ENCODE measurements around the gene SPG7.
"Not testable (repeated sequence)": the region's sequence is repeated elsewhere in the genome, so short reads cannot be mapped to it uniquely, and the experiment has no call there.

The SPG7 gene

DNA sequence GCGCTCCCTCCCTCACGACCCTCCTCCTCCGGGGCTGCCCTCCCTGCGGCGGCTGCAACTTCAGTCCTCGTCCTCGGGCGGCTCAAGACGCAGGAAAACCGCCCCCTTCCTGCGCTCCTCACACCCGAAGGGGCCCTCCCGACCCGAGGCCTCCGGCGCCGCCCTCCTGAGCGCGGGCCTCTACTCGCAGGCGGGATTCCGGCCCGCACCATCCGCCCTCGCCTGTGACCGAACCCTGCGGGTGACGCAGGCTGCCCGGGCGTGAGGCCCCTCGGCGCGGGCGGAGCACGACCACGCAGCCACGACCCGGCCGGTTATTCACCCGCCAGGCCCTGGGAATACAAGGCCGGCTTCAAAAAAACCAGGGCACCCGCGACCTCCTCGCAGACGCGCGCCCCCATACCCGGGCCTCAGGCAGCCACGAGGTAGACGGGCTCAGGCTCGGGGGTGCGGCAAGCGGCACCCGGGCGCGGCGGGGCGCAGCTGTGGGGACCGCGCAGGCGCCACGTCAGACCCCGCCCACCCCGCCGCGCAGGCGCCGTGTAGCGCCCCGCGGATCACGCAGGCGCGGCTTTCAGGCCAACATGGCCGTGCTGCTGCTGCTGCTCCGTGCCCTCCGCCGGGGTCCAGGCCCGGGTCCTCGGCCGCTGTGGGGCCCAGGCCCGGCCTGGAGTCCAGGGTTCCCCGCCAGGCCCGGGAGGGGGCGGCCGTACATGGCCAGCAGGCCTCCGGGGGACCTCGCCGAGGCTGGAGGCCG lies at the start of gene SPG7:
Gene SPG7, plus strand, starts transcription at position 570 of the 757 bp plus-strand sequence. Its CDS starts 15 bp downstream, at position 585.
- peak; percentile 99 for DNase-seq (ENCODE audit: low spot score)

DNA sequence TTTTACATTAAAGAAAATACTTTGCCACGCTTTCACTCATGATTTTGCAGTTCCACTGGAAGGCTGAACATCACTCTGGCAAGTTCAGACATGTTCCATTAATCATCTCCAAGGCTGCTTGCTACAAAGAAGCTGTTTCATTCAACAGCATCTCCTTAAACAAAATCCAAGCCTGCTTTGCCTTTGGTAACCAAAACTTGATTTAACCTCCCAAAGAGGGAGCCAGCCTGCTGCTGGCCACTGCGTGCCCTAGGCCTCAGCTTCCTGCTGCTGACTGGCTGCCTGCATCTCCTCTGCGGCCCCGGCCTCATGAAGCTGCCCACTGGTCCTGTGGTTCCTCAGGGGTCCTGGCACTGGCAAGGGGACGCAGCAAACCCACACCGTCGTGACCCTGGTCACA lies 49.7 kb upstream of the SPG7 start:
- DNase-seq (ENCODE audit: low spot score), result no peak

DNA sequence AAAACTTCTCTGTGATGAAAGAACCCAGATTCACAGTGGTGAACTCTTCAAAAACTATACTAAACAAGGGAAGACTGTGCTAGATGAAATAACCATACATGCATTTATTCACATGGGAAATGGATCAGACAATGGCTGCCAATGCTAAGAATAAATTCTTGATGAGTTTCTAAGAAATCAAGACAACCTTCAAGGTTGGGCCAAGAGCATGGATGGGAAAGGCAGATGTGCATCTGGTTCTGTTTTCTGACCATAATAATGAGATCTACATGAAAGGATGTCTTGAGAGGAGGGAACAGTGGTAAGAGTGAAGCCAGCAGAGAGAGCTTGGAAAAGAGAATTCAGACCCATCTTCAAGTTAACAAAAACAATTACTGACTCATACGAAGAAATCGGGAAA lies 49.2 kb upstream of the SPG7 start:
- no peak for DNase-seq (ENCODE audit: low spot score)

DNA sequence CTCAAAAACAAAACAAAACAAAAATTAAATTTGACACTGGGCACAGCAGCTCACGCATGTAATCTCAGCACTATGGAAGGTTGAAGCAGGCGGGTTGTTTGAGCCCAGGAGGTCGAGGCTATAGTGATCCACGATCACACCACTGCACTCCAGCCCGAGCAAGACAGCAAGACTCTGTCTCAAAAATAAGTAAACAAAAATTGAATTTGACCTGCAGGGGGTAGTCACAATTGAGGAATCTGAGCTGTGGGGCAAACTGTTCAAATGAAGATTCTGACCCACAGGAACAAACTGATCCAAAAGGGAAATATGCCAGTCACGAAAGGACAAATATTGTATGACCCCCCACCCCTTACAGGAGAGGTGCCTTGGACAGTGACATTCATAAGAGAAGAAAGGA lies 47.6 kb upstream of the SPG7 start:
- no peak for DNase-seq (ENCODE audit: low spot score)

DNA sequence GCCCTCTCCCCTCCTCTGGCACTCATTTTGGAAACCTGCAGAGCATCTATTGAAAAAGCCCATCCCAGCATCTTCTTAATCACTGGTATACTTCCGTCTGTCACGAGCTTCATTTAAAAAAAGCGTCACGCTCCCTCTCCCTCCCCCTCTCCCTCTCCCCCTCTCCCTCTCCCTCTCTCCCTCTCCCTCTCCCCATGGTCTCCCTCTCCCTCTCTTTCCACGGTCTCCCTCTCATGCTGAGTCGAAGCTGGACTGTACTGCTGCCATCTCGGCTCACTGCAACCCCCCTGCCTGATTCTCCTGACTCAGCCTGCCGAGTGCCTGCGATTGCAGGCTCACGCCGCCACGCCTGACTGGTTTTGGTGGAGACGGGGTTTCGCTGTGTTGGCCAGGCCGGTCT lies 46.3 kb upstream of the SPG7 start:
- DNase-seq (ENCODE audit: low spot score), result not testable (repeated sequence)

DNA sequence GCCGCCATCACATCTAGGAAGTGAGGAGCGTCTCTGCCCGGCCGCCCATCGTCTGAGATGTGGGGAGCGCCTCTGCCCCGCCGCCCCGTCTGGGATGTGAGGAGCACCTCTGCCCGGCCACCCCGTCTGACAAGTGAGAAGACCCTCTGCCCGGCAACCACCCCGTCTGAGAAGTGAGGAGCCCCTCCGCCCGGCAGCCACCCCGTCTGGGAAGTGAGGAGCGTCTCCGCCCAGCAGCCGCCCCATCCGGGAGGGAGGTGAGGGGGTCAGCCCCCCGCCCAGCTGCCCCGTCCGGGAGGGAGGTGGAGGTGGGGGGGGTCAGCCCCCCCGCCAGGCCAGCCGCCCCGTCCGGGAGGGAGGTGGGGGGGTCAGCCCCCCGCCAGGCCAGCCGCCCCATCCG lies 45.6 kb upstream of the SPG7 start:
- not testable (repeated sequence) for DNase-seq (ENCODE audit: low spot score)

DNA sequence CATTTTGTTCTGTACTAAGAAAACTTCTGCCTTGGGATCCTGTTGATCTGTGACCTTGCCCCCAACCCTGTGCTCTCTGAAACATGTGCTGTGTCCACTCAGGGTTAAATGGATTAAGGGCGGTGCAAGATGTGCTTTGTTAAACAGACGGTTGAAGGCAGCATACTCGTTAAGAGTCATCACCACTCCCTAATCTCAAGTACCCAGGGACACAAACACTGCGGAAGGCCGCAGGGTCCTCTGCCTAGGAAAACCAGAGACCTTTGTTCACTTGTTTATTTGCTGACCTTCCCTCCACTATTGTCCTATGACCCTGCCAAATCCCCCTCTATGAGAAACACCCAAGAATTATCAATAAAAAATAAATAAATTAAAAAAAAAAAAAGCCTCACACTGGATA lies 44.9 kb upstream of the SPG7 start:
- not testable (repeated sequence) for DNase-seq (ENCODE audit: low spot score)

DNA sequence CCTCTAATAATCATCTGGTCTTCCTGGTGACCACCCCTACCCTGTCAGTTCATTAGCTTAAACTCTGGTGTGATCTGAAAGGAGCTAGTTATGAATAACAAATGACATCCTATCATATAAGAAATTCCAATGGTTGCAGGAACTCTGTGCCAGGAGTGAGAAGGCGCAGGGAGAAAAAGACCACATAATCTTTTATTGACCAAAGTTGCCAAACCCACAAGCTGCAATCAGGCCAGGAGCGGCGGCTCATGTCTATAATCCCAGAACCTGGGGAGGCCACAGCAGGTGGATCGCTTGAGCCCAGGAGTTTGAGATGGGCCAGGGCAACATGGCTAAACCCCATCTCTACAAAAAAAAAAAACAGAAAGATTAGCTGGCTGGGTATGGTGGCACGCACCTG lies 41.3 kb upstream of the SPG7 start:
- no peak for DNase-seq (ENCODE audit: low spot score)

DNA sequence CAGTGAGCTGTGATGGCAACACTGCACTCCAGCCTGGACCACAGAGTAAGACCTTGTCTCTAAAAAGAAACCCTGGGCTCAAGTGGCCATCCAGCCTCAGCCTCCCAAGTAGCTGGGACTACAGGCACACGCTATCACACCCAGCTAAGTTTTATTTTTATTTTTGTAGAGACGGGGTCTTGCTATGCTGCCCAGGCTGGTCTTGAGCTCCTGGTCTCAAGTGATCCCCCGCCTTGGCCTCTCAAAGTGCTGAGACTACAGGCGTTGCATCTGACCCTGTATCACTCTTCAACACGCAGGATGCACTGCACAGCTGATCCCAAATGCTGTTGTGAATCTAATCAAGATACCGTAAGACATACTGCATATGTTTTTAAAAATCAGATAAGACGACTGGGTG lies 40.8 kb upstream of the SPG7 start:
- DNase-seq (ENCODE audit: low spot score), result no peak

DNA sequence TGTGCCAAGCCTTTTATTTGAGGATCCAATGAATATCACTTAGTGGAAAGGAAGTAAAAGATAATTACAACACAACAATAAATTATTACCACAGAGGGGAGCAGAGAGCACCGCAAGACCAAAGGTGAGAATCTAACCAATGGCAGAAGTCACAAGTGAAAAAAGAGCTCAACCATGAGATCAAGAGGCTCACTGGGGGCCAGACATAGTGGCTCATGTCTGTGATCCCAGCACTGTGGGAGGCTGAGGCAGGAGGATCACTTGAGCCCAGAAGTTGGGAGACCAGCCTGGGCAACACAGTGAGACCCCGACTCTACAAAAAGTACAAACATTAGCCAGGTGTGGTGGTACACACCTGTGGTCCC lies 35.5 kb upstream of the SPG7 start:
- DNase-seq (ENCODE audit: low spot score), result no peak

DNA sequence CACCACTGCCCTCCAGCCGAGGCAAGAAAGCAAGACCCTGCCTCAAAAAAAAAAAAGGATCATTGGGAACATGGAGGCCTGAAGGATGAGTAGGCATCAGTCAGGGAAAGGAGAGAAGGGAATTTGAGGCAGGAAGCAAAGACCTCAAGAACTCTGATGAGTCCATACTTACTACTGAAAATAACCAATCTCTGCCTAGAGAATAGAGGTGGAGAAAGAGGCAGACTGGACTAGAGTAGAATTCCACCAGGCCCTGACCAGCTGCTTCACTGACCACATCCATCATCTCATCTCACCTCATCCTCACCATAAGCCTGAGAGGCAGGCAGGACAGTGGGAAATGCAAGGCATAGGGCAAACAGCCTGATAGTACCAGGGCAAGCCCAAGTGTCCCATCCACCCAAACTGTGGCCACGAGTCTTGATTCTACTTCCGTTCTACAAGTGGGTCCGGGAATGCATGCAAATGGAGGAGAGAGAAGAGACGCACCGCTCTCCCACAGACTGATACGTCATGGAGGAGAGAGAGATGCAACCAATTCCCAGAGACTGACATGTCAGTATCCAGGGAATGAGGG lies 35.0 kb upstream of the SPG7 start:
- DNase-seq (ENCODE audit: low spot score), result no peak

DNA sequence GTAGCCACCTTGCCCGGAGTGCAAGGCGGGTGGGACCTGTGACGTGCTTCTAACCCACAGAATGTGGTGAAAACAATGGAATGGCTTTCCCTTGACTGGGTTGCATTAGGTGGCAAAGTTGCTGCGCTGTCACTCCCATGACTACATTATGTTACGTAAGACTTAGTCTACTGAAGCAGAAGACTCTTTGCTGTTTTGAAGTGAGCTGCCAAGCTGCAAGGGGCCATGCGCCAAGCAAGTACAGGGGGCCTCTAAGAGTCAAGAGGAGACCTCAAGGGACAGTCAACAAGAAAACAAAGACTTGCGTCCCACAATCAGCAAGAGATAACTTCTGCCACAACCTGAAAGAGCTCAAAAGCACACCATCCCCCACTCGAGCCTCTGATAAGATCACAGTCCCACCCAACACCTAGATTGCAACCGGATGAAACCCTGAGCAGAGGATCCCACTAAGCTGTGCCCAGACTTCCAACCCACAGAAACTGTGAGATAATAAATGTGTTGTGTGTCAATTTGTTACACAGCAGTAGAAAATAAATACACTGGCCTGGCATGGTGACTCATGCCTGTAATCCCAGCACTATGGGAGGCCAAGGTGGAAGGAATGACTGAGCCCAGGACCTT lies 34.3 kb upstream of the SPG7 start:
- DNase-seq (ENCODE audit: low spot score), result no peak

DNA sequence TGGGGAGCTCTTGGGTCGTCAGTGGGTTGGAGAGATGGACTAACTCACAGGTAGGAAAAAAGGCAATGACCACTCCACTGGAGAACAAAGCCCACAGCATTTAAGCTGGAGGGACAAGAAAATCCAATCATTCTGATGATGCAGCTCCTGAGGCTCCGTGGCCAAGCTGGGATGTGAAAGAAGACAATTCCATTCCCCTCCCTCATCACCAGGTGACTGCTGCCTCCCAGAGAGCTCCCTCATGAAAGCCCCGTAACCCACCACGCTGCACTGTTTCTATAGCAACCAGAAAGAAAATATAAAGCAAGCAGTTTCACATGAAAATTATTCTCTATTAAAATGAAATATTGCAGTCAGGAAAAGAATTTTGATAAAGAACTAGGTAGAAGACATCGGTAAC lies 33.1 kb upstream of the SPG7 start:
- DNase-seq (ENCODE audit: low spot score), result no peak

DNA sequence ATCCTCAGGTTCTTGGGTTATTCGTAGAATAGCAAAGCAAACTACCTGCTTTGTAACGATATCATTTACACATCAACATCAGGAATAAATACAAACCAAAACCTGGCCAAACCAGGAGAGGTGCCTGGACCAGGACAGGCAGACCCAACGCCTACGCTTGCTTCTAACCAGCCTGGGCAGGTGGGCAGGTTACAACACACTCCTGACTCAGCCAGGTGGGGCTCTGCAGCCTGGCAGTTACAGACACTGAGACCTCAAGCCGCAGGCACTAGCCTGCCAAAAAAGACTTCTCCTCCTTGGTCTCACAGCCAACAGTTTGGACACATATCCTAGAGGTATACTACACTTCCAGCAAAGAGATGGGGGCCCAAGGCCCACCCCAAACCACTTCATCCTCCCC lies 31.8 kb upstream of the SPG7 start:
- no peak for DNase-seq (ENCODE audit: low spot score)

DNA sequence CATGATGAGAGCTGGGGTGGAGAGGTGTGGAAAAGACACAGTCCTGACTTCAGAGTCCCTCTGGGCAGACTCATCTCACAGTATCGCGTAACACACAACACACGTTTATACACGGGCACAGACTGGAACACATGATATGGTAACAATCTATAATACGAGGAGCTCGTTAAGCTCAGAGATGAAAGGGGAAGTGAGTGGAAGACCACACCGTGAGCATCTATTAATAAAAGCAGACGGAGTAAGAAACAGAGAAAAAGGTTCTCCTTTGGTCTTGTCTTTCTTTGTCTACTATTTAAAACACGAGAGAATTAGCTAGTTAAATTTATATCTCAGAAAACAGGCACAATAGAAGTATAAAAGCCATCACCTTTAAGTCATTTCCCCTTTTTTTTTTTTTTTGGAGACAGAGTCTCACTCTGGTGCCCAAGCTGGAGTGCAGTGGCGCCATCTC lies 31.4 kb upstream of the SPG7 start:
- DNase-seq (ENCODE audit: low spot score), result no peak

DNA sequence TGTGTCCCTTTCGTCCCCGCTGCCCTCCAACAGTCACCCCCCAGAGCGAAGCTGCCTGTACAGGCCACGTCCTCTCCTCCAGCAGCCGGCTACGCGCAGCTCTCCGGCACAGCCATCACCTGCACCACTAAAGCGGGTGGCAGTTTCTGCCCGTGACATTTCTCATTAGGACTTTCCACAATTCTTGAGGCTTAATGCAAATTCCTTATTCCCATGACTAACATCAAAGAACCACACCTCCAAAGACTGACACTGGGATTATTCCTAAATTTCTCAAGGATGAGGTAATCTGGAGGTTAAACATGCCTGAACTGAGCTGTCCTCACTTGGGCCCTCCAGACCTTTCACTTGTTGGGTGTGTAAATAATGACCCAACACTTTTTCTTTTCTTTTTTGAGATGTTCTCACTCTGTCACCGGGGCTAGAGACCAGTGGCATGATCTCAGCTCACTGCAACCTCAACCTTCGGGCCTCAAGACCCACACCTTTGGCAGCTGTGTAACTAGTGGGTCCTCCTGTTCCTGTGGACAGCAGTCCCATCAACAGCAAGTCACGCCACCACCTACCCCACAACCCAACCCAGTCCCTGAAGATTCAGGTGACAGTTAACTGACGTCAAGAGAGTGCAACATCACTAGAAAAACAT lies 29.5 kb upstream of the SPG7 start:
- no peak for DNase-seq (ENCODE audit: low spot score)

DNA sequence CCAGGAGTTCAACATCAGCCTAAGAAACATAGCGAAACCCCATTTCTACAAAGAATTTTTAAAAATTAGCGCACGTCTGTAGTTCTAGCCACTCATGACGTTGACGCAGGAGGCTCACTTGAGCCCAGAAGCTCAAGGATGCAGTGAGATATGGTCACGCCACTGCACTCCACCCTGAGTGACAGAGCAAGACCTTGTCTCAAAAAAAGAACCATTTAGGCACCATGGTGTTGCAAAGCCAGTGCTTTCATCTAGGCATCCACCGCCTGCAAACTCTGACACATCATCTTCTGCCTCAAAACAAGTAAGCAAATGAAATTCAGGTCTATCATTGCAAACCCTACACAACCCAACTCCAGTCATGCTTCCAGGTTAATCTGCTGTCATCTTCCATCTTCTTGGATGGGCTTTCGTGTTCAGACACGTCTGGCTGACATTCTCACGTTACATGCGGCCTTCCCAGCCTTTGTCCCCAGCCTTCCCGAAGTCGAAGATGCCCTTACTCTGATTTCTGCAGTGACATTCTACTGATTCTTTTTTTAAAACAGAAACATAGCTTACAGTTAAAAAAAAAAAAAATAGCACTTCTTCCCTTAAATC lies 26.7 kb upstream of the SPG7 start:
- DNase-seq (ENCODE audit: low spot score), result no peak

DNA sequence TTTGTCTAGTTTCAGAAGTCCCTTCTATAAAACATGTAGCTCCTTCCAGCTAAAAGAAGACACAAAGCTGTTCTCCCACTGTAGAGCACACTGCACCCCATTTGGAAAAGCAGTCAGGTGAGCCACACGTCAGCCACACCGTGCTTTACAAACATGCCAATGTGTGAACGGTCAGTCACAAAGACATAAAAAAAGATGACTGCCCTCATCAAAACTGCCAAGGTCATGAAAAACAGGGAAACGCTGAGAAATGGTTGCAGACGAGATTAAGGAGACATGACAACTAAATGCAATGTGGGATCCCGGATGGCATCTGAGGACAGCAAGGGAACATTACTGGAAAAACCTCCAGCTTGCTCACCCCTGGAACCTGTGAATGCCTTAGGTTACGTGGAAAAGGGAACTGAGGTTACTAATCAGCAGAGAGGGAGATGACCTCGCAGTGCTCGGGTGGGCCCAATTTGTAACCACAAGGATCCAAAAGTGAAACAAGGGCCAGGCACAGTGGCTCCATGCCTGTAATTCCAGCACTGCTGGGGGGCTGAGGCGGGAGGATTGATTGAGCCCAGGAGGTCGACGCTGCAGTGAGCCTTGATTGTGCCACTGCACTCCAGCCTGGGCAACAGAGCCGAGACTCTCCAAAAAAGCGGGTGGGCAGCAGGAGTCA lies 25.9 kb upstream of the SPG7 start:
- DNase-seq (ENCODE audit: low spot score), result no peak

DNA sequence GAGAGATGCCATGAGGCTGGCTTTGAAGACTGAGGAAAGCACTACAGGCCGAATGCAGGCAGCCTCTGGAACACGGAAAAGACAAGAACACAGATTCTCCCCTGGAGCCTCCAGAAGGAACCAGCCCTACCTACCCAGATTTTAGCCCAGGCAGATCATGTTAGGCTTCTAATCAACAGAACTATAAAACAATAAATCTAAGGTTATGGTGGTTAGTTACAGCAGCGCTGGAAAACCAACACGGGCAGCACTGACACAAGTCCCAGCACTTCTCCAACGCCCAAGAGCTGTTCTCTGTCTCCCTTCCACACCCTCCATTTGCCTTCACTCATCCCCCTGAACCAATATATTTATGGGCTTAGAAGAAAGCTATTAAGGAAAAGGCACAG lies 25.4 kb upstream of the SPG7 start:
- no peak for DNase-seq (ENCODE audit: low spot score)

DNA sequence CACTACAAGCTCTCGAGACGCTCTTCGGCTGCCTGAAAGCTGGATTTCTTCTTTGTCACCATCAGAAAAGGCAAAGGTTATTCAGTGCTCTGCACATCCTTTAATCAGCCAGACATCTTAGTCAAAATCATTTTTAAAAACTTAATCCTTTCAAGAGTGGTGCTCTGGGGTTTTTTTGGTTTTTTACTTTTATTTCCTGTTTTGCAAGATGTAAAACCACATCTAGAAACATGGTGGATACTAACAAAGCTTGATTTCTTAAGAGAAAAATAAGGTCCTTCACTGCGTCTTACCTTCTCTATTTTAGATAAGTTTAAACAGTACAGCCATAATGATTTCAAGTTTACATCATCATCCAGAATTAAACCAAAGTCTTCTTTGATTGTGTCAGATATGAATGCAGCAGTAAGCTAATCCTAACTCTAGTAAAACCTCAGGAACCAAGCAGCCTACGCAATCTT lies 24.1 kb upstream of the SPG7 start:
- no peak for DNase-seq (ENCODE audit: low spot score)

DNA sequence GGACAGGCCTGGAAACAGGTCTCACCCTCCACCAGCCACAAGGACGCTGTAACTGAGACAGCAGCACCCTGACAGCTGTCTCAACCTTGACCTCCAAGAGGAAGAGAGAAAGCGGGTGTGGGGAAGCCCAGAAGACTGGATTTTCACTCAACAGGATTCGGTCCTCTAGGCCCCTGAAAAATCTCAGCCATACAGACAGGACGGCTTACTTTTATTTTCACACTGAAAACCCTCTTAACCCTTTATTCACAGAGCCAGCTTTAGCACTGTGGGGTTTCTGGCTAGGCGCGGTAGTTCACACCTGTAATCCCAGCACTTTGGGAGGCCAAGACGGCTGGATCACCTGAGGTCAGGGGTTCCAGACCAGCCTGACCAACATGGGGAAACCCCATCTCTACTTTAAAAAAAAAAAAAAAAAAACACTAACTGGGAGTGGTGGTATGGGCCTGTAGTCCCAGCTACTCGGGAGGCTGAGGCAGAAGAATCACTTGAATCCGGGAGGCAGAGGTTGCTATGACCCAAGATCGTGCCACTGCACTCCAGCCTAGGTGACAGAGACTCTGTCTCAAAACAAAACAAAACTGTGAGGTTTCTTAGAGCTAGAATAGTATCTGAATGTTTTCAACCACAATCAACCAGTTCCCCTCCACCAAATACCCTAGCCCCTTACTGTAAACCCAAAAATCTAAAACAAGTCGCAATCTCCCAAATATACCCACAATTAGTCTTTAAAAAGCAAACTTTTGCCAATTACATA lies 23.1 kb upstream of the SPG7 start:
- no peak for DNase-seq (ENCODE audit: low spot score)
